Right ventricle myocardium superior (tissue), 1 donor: ENCODE data around the gene MAP7D2. TPM values are rescaled to one million over a fixed set of nuclear protein-coding genes. Genes with fewer than 3 reads are reported as not detected.

Source experiments
- microRNA-seq: library from miRNA; unstranded; fragments of <30 nt; microRNA quantifications from one replicate; pipeline ENCODE4 v1.2.0, GENCODE V29; 2020
- total RNA-seq: library from RNA; stranded (reverse); fragmentation: NEBNext Ultra II Directional; extraction: Animal tissue kit (Norgen Biotek cat#: 25700); gene quantifications from one replicate; pipeline ENCODE4 v1.2.1, GENCODE V29; 2021
- donor health status: DM: no; HTN: yes; CAD: no; lungs with severe emphysema.

The MAP7D2 gene
- total RNA-seq, 1 donor from 2014 or later: 0.40 TPM

Small RNA genes within 50 kb of the gene (microRNA-seq; reads per million reads assigned to microRNA genes)
- 43.7 reads per million, percentile 45 among the genes with 10 or more reads in this experiment for gene MIR23C

Other genes starting within 250 kb of the MAP7D2 start
- gene SH3KBP1, start 229.3 kb downstream of the MAP7D2 start, total RNA-seq: 61.2 TPM
- gene BCLAF3, start 125.8 kb downstream of the MAP7D2 start, total RNA-seq: 6.5 TPM
- gene EIF1AX, start 24.9 kb upstream of the MAP7D2 start, total RNA-seq: 58.3 TPM
- 33.5 TPM for gene RPS6KA3, start 150.0 kb upstream of the MAP7D2 start, total RNA-seq